Measurements from ENCODE around the gene SASH1.

Gene SASH1

GRCh38 chr6:148343047-148343782 is 577 bp downstream of the SASH1 start:
- FAIRE-seq = no peak
- DNase-seq (ENCODE audit: insufficient read length, low spot score) = no peak
- no peak for TF ChIP-seq CTCF (IDR thresholded peaks at IDR 0.05; ENCODE audit: insufficient read depth, missing control alignments)

GRCh38 chr6:148345176-148345575 is 2.5 kb downstream of the SASH1 start:
- FAIRE-seq (no peak), DNase-seq (ENCODE audit: insufficient read length, low spot score) (no peak)
- TF ChIP-seq CTCF (IDR thresholded peaks at IDR 0.05; ENCODE audit: insufficient read depth, missing control alignments) = no peak

- TF ChIP-seq CTCF (IDR thresholded peaks at IDR 0.05; ENCODE audit: insufficient read depth, missing control alignments) = no peak
- DNase-seq (ENCODE audit: insufficient read length, low spot score) (no peak), FAIRE-seq (no peak)
Measured at GRCh38 chr6:148345578-148345977, 2.9 kb downstream of the SASH1 start.

DNA sequence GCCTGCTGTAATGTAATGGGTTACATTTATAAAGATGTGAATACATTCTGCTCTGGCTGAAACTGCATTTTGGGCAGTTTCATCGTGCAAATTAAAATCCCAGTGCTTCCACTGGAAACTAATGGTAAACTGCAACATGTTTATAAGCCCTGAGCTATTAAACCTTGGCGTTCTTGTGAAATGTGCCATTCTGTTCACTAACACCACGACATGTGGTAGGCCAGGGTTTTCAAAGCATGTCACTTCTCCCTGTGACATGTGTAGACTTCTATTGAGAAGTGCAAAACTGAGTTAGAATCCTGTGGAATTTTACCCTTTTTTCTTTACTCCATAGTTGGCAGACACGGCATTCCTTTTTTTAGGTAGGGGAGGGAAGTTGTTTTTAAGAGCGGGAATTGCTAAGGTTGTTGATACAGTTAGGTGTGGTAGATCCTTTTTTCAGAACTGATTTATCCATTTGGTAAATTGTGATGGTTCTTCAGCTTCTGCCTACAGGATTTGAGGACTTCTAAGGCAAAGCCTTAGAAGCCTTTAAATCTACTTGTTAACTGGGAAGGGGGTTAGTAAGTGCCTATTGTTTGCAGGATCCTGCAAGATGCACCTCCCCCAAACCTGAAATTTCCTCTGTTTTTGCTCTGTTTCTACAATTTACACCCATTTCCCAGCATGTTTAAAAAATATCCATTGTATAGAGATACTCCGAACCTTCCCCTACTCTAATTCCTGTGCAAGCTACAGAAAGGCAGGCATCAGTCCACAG is 4.2 kb downstream of the SASH1 start:
- FAIRE-seq = no peak
- DNase-seq (ENCODE audit: insufficient read length, low spot score) = no peak
- TF ChIP-seq CTCF (IDR thresholded peaks at IDR 0.05; ENCODE audit: insufficient read depth, missing control alignments) = no peak

GRCh38 chr6:148347441-148348054 is 4.9 kb downstream of the SASH1 start:
- no peak for TF ChIP-seq CTCF (IDR thresholded peaks at IDR 0.05; ENCODE audit: insufficient read depth, missing control alignments)
- DNase-seq (ENCODE audit: insufficient read length, low spot score) (no peak), FAIRE-seq (no peak)

GRCh38 chr6:148348335-148348734 is 5.7 kb downstream of the SASH1 start:
- DNase-seq (ENCODE audit: insufficient read length, low spot score) = no peak
- peak; percentile 6 for FAIRE-seq
- no peak for TF ChIP-seq CTCF (IDR thresholded peaks at IDR 0.05; ENCODE audit: insufficient read depth, missing control alignments)
